Measurements from ENCODE around the gene CCN5. TPM values are rescaled to one million over a fixed set of nuclear protein-coding genes. Genes with fewer than 3 reads are reported as not detected.

CCN5 gene
- total RNA-seq, 1 donor from 2014 or later: not detected

DNA sequence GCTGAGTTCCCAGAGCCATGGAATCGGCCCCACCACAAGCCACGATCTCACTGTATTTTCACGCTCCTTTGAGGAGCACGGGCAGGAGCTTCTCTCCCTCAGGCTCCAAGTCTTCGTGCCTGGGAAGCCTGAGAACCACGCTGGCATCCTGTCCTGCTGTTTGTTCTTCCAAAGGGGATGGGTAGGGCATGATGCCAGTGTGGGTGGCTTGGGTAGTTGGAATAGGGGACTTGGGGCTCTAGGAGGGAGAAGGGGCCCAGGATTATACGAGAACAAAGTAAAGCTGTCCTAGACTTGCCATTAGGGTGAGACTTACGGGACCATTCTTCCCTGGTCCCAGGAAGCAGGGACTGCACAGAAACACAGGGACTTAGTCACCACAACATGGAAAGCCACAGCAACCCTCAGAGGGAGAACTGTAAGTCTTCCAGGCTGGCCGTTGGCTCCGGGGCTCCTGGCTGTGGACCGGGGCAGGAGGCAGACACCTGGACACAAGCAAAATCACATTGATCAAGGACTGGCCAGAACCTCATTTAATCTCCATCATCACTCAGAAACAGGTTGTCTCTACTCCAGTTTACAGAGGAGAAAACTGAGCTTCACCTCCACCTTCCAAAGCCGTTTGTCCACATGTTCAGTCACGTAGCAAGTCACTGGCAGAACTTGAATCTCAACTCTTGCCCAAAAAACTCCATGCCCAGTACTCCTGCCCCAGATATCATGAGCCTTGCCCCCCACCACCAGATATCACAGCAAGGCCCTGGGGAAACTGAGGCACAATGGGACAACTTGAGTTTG lies 1.3 kb downstream of the CCN5 start:
- no peak overlapping the region for H3K27ac Mint-ChIP-seq
- intact Hi-C loops (cut with micrococcal nuclease): no loop called here
- no peak for DNase-seq
- H3K4me1 Mint-ChIP-seq: no peaks in the 10 kb centered on the region
- H3K4me3 Mint-ChIP-seq: no peak overlapping the region
- no peaks in the 10 kb centered on the region for H3K27me3 Mint-ChIP-seq
- no peaks in the 10 kb centered on the region for H3K9me3 Mint-ChIP-seq
- H3K36me3 Mint-ChIP-seq (ENCODE audit: low read depth): no peaks in the 10 kb centered on the region

DNA sequence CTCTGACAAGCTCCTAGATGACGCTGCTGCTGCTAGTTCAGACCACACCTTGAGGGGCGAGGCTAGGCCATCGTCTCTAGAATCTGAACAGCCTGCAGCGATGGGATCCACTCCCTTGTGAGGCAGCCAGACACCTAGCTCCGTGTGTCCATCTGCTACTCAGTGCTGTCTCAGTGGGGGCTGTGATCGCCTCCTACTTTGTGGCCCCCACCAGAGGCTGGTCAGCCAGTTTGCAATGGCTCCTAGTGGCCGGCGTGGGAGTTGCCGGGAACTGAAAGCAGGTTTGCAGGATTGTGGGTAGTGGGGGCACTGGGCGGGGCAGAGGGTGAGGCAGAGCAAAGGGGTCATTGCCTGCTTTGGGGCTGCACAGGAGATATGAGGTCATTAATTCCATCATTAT lies 2.8 kb downstream of the CCN5 start:
- no peaks in the 10 kb centered on the region for H3K27me3 Mint-ChIP-seq
- no peak overlapping the region for H3K4me3 Mint-ChIP-seq
- H3K4me1 Mint-ChIP-seq: no peaks in the 10 kb centered on the region
- no peak overlapping the region for H3K27ac Mint-ChIP-seq
- H3K9me3 Mint-ChIP-seq: no peaks in the 10 kb centered on the region
- no peak for DNase-seq
- H3K36me3 Mint-ChIP-seq (ENCODE audit: low read depth): no peaks in the 10 kb centered on the region
- intact Hi-C loops (cut with micrococcal nuclease): no loop called here

DNA sequence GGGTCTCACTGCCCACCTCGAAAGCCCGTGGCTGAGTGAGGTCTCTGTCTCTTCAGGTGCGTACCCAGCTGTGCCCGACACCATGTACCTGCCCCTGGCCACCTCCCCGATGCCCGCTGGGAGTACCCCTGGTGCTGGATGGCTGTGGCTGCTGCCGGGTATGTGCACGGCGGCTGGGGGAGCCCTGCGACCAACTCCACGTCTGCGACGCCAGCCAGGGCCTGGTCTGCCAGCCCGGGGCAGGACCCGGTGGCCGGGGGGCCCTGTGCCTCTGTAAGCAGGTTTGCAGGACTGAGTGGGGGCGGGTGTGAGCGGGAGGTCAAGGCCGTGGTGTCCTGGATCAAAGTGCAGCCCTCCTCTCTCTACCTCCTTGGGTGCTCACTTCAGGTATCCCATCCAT lies 4.7 kb downstream of the CCN5 start:
- H3K9me3 Mint-ChIP-seq: no peaks in the 10 kb centered on the region
- no peaks in the 10 kb centered on the region for H3K36me3 Mint-ChIP-seq (ENCODE audit: low read depth)
- H3K4me1 Mint-ChIP-seq: no peaks in the 10 kb centered on the region
- intact Hi-C loops (cut with micrococcal nuclease): no loop called here
- no peak overlapping the region for H3K27ac Mint-ChIP-seq
- DNase-seq: no peak
- H3K27me3 Mint-ChIP-seq: no peaks in the 10 kb centered on the region
- H3K4me3 Mint-ChIP-seq: no peak overlapping the region

DNA sequence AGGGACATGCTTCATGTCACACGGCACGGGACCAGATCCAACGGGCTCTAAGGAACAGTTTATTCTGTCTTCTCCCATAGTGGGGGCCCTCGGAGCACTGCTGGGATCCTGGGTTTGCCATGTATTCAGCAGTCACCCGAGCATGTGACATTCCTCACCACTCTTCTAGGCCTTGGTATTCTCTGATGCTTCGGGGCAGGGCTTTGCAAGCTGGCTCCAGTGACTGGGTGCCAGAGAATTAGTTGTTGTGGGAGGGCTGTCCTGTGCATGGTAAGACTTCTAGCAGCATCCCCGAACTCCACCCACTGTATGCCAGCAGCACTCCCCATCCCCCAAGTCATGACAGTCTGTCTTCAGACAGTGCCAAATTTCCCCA lies 5.4 kb downstream of the CCN5 start:
- H3K9me3 Mint-ChIP-seq: no peaks in the 10 kb centered on the region
- no peaks in the 10 kb centered on the region for H3K4me1 Mint-ChIP-seq
- H3K27me3 Mint-ChIP-seq: no peaks in the 10 kb centered on the region
- DNase-seq: no peak
- no peak overlapping the region for H3K27ac Mint-ChIP-seq
- intact Hi-C loops (cut with micrococcal nuclease): no loop called here
- H3K4me3 Mint-ChIP-seq: no peak overlapping the region
- no peaks in the 10 kb centered on the region for H3K36me3 Mint-ChIP-seq (ENCODE audit: low read depth)

DNA sequence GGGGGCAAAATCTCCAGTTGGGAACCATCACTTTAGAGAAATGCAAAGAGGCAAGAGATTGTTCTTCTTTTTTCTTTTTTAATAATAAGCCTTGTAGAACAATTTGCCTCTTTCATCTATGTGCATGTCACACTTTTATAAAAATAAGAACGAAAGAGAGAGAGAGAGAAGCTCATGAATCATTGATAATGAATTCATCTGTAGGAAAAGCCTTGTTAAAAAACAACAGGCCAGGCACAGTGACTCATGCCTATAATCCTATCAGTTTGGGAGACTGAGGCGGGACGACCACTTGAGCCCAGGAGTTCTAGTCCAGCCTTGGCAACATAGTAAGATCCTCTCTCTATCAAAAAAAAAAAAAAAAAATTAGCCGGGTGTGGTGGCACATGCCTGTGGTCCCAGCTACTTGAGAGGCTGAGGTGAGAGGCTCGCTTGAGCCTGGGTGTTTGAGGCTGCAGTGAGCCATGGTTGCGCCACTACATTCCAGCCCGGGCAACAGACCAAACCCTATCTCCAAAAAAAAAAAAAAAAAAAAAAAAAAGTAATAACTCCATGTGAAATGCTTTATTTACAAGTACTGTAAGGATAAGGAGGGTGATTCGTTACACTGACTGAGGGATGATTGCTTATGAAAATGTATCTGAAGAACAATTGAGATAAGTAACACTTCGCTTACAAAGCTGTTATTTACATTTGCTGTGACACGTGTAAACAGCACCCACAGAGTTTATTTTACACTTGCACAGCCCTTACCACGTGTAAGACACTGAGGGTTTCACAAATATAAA lies 6.0 kb downstream of the CCN5 start:
- no peak for DNase-seq
- intact Hi-C loops (cut with micrococcal nuclease): no loop called here
- Mint-ChIP-seq H3K36me3 (ENCODE audit: low read depth) (no peaks in the 10 kb centered on the region), H3K27ac (no peak overlapping the region), H3K4me1 (no peaks in the 10 kb centered on the region), H3K27me3 (no peaks in the 10 kb centered on the region), H3K9me3 (no peaks in the 10 kb centered on the region), H3K4me3 (no peak overlapping the region)

DNA sequence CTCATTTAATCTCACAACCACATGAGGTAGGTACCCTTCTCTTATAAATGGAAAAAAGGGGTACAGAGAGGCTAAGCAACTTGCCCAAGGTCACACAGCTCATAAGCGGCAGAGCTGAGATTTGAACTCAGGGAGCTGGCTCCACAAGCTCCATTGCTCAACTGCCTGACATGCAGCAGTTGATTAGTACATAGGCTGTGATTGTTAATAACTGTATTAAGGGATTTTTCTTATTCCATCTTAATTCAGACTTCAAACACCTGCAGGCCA lies 6.6 kb downstream of the CCN5 start:
- intact Hi-C loops (cut with micrococcal nuclease): no loop called here
- no peak for DNase-seq
- H3K4me1 Mint-ChIP-seq: no peaks in the 10 kb centered on the region
- no peaks in the 10 kb centered on the region for H3K36me3 Mint-ChIP-seq (ENCODE audit: low read depth)
- H3K27ac Mint-ChIP-seq: no peak overlapping the region
- H3K27me3 Mint-ChIP-seq: no peaks in the 10 kb centered on the region
- H3K4me3 Mint-ChIP-seq: no peak overlapping the region
- no peaks in the 10 kb centered on the region for H3K9me3 Mint-ChIP-seq

DNA sequence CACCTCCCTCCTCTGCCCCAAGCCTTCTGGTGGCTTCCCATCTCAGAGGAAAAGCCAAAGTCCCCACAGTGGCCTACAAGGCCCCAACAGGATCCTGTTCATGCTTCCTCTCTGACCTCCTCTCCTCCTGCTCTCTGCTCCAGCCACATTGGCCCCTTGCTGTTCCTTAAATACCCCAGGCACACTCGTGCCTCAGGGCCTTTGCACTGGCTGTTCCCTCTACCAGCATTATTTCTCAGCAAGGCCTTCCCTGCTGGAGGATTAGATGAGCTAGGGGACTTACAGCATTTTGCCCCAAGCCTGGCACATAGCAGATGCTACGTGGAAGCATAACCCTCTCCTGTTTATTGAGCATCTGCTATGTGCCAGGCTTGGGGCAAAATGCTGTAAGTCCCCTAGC lies 7.8 kb downstream of the CCN5 start:
- Mint-ChIP-seq H3K9me3 (no peaks in the 10 kb centered on the region), H3K27me3 (no peaks in the 10 kb centered on the region), H3K27ac (no peak overlapping the region), H3K36me3 (ENCODE audit: low read depth) (no peaks in the 10 kb centered on the region), H3K4me3 (no peak overlapping the region), H3K4me1 (no peaks in the 10 kb centered on the region)
- no peak for DNase-seq
- intact Hi-C loops (cut with micrococcal nuclease): no loop called here

DNA sequence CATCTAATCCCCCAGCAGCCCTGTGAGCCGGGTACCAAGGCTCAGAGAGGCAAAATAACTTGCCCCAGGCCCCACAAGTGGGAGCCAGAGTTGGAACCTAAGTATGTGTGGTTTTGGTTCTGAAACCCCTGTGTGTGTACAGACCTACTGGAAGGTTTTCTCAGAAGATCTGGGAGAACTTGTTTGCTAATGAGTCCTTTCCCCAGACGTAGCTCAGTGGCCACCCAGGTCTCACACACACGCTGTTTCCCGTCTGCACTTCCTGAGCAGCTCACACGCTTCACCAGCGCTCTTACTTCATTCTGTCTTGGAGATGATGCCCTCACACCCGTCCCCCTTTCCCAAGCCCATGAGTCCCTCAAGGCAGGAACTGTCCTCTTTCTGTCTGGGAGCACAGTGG lies 8.2 kb downstream of the CCN5 start:
- no peaks in the 10 kb centered on the region for H3K27me3 Mint-ChIP-seq
- no peak overlapping the region for H3K27ac Mint-ChIP-seq
- DNase-seq: no peak
- intact Hi-C loops (cut with micrococcal nuclease): no loop called here
- H3K36me3 Mint-ChIP-seq (ENCODE audit: low read depth): no peaks in the 10 kb centered on the region
- no peaks in the 10 kb centered on the region for H3K4me1 Mint-ChIP-seq
- no peak overlapping the region for H3K4me3 Mint-ChIP-seq
- no peaks in the 10 kb centered on the region for H3K9me3 Mint-ChIP-seq

DNA sequence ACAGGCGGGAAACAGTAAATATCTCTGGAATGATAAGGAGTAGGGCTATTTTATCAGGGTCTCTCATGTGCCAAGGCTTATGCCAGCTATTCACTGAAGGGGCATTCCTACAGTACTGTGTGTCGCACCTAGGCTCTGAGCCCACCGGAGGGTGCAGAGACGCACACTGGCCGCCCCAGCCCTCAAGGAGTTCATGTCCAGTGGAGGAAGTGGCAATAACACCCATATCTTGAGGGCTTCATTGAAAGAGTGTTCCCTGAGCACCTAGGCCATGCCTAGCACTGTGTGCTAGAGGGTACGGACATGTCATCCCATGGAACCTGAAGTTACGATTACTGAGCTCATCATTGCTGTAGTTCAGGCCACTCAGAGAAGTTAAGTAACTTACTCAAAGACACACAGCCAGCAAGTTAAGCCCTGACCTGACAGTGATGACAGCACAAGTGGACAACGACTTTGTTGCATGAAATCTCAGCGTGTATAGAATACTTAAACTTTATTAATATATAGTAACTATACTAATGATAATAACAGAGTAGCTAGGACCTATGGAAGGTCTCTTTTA lies 8.7 kb downstream of the CCN5 start:
- H3K36me3 Mint-ChIP-seq (ENCODE audit: low read depth): no peaks in the 10 kb centered on the region
- no peaks in the 10 kb centered on the region for H3K4me1 Mint-ChIP-seq
- H3K9me3 Mint-ChIP-seq: no peaks in the 10 kb centered on the region
- H3K27ac Mint-ChIP-seq: no peak overlapping the region
- no peak for DNase-seq
- H3K27me3 Mint-ChIP-seq: no peaks in the 10 kb centered on the region
- intact Hi-C loops (cut with micrococcal nuclease): no loop called here
- no peak overlapping the region for H3K4me3 Mint-ChIP-seq

DNA sequence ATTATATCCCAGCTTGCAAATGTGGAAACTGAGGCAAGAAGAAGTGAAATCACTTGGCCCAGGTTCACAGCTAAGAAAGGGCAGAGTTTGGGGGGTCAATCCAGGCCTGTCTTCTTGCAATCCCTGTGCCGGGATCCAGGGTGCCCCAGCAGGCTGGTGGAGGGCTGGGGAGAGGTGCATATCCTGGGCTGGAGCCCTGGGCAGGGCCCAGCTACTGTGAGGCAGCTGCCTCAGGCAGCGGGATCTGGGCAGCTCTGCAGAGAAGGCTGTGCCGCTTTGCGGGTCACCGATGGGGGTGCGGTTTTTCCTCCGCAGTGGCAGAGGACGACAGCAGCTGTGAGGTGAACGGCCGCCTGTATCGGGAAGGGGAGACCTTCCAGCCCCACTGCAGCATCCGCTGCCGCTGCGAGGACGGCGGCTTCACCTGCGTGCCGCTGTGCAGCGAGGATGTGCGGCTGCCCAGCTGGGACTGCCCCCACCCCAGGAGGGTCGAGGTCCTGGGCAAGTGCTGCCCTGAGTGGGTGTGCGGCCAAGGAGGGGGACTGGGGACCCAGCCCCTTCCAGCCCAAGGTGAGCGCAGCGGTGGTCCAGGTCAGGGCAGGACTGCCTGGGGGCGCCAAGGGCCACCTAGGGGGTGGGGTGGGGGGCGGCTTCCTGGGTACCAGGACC lies 9.4 kb downstream of the CCN5 start:
- Mint-ChIP-seq H3K9me3 (no peaks in the 10 kb centered on the region), H3K4me3 (no peak overlapping the region), H3K4me1 (no peaks in the 10 kb centered on the region), H3K27me3 (no peaks in the 10 kb centered on the region), H3K27ac (no peak overlapping the region), H3K36me3 (ENCODE audit: low read depth) (no peaks in the 10 kb centered on the region)
- intact Hi-C loops (cut with micrococcal nuclease): no loop called here
- no peak for DNase-seq

DNA sequence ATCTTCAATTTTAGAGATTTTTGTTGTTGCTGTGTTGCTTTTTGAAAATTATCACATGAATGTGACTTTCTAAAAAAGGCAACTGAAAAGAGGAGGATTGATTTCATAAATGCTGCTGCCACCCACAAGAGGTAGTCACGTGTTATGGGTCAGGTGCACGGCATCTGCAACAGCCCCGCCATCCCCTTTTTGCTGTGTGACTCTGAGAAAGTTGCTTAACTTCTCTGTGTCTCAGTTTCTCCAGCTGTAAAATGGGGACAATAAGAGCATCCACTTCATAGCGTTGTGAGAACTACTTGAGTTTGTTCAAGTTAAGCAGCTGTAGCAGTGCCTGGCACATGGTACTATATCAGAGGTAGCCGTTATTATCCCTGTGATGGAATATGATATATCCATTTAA lies 10.7 kb downstream of the CCN5 start:
- Mint-ChIP-seq H3K9me3 (no peaks in the 10 kb centered on the region), H3K27ac (no peak overlapping the region), H3K4me3 (no peak overlapping the region), H3K4me1 (no peaks in the 10 kb centered on the region), H3K27me3 (no peaks in the 10 kb centered on the region), H3K36me3 (ENCODE audit: low read depth) (no peaks in the 10 kb centered on the region)
- intact Hi-C loops (cut with micrococcal nuclease): no loop called here
- no peak for DNase-seq

DNA sequence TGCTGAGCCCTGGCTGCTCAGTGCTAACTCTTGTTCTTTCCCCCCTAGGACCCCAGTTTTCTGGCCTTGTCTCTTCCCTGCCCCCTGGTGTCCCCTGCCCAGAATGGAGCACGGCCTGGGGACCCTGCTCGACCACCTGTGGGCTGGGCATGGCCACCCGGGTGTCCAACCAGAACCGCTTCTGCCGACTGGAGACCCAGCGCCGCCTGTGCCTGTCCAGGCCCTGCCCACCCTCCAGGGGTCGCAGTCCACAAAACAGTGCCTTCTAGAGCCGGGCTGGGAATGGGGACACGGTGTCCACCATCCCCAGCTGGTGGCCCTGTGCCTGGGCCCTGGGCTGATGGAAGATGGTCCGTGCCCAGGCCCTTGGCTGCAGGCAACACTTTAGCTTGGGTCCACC lies 11.9 kb downstream of the CCN5 start:
- Mint-ChIP-seq H3K4me3 (no peak overlapping the region), H3K27me3 (no peaks in the 10 kb centered on the region), H3K4me1 (peaks cover under 1% of the 10 kb centered on the region), H3K36me3 (ENCODE audit: low read depth) (no peaks in the 10 kb centered on the region), H3K27ac (no peak overlapping the region), H3K9me3 (no peaks in the 10 kb centered on the region)
- no peak for DNase-seq
- intact Hi-C loops (cut with micrococcal nuclease): no loop called here

DNA sequence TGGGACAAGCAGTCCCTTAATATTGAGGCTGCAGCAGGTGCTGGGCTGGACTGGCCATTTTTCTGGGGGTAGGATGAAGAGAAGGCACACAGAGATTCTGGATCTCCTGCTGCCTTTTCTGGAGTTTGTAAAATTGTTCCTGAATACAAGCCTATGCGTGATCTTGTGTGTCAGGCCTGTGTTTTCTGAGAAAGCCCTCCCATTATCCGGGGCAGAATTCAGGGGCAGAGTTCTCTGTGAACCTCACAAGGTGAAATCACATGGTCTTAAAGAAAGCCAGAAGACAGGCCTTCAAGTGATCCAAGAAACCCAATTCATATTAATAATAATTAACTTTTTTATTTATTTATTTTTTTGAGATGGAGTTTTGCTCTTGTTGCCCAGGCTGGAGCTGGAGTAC lies 12.5 kb downstream of the CCN5 start:
- Mint-ChIP-seq H3K27me3 (no peaks in the 10 kb centered on the region), H3K9me3 (no peaks in the 10 kb centered on the region), H3K4me1 (peaks cover 7% of the 10 kb centered on the region), H3K27ac (no peak overlapping the region), H3K4me3 (no peak overlapping the region), H3K36me3 (ENCODE audit: low read depth) (no peaks in the 10 kb centered on the region)
- DNase-seq: no peak
- intact Hi-C loops (cut with micrococcal nuclease): no loop called here

DNA sequence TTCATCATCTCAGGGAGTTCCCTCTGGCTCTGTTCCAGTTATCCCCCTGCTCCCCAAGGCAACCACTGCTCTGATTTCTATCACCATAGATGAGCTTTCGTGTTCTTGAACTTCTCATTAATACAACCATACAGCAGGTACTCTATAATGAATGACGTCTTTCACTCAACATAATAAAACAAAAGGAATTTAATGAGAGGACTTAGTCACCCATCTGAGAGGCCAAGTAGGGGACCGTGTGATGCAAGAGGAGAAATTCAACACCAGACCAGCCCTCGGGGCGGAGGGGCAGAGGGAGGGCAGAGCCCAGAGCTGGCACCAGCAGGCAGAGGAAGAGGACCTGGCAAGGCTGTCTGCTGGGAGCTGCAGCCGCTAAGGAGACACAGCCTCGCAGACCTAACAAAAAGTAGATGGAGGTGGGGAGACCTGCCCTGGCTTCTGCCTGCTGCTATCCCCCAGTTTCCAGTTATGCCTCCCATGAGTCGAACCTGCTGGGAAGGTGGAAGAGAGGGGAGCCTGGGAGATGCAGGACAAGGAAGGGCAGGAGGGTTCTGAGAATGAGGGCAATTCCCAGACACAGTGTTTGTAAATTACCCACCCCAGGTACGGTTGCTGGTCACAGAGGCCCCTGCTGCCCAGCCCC lies 13.8 kb downstream of the CCN5 start:
- Mint-ChIP-seq H3K27me3 (no peaks in the 10 kb centered on the region), H3K9me3 (no peaks in the 10 kb centered on the region), H3K27ac (no peak overlapping the region), H3K4me1 (peaks cover 14% of the 10 kb centered on the region), H3K36me3 (ENCODE audit: low read depth) (no peaks in the 10 kb centered on the region), H3K4me3 (no peak overlapping the region)
- no peak for DNase-seq
- intact Hi-C loops (cut with micrococcal nuclease): no loop called here
